HEK293T (cell line): ENCODE results near the gene SMIM45.

Experiments
- BHLHE40 ChIP-seq: fragments of 450-650 bp; IDR thresholded peaks from 2 replicates; pipeline ENCODE4 v1.6.1; 2016; ENCODE audit warnings: mild to moderate bottlenecking, moderate library complexity, borderline replicate concordance
- FOXA1 ChIP-seq: fragments of 450-650 bp; IDR thresholded peaks from 2 replicates; pipeline ENCODE4 v1.6.1; 2016; ENCODE audit warnings: mild to moderate bottlenecking
- FOXK2 ChIP-seq: fragments of 450-650 bp; IDR thresholded peaks from 2 replicates; pipeline ENCODE4 v1.6.1; 2016; ENCODE audit warnings: mild to moderate bottlenecking
- FOXM1 ChIP-seq: fragments of 450-650 bp; IDR thresholded peaks from 2 replicates; pipeline ENCODE4 v1.6.1; 2017; ENCODE audit warnings: mild to moderate bottlenecking, borderline replicate concordance
- LEF1 ChIP-seq: fragments of 450-650 bp; IDR thresholded peaks from 2 replicates; pipeline ENCODE4 v1.6.1; 2017; ENCODE audit warnings: mild to moderate bottlenecking, borderline replicate concordance
- SP1 ChIP-seq: fragments of 450-650 bp; IDR thresholded peaks from 2 replicates; pipeline ENCODE4 v1.6.1; 2017
- SUZ12 ChIP-seq: fragments of 450-650 bp; IDR thresholded peaks from 2 replicates; pipeline ENCODE4 v1.6.1; 2016; ENCODE audit warnings: mild to moderate bottlenecking
- ZNF384 ChIP-seq: fragments of 450-650 bp; IDR thresholded peaks from 2 replicates; pipeline ENCODE4 v1.6.1; 2016
- TF ChIP-seq, protein P1 (sequence below): fragments of 450-650 bp; IDR thresholded peaks from 2 replicates; pipeline ENCODE4 v1.6.1; 2016

DNA sequence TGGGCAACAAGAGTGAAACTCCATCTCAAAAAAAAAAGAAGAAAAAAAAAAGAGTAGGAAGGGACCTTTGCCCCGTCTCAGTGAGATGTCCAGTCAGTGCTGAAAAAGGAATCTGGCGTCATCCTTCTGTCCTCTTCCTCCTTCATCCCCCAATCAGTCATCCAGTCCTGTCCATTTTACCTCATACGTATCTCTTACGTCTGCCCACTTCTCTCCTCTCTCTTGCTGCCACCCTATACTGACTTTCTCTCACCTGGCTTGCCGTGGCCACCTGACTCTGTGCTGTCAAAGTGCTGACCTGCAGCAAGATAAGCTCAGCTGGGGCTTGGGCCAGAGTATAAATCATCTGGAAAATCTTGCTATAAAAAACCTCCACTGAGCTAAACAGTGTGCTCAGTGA is 30.9 kb downstream of the SMIM45 start:
- no peak for TF ChIP-seq BHLHE40
- no peak for TF ChIP-seq FOXA1
- no peak for TF ChIP-seq FOXK2
- TF ChIP-seq SP1 = no peak
- no peak for TF ChIP-seq SUZ12
- no peak for TF ChIP-seq FOXM1
- no peak for TF ChIP-seq LEF1
- TF ChIP-seq, protein P1, sequence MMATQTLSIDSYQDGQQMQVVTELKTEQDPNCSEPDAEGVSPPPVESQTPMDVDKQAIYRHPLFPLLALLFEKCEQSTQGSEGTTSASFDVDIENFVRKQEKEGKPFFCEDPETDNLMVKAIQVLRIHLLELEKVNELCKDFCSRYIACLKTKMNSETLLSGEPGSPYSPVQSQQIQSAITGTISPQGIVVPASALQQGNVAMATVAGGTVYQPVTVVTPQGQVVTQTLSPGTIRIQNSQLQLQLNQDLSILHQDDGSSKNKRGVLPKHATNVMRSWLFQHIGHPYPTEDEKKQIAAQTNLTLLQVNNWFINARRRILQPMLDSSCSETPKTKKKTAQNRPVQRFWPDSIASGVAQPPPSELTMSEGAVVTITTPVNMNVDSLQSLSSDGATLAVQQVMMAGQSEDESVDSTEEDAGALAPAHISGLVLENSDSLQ = no peak
- TF ChIP-seq ZNF384 = no peak
